ENCODE data around the gene SPRR2F.
"Not testable (repeated sequence)": the region's sequence is repeated elsewhere in the genome, so short reads cannot be mapped to it uniquely, and the experiment has no call there.

The SPRR2F gene, protein sequence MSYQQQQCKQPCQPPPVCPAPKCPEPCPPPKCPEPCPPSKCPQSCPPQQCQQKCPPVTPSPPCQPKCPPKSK

DNA sequence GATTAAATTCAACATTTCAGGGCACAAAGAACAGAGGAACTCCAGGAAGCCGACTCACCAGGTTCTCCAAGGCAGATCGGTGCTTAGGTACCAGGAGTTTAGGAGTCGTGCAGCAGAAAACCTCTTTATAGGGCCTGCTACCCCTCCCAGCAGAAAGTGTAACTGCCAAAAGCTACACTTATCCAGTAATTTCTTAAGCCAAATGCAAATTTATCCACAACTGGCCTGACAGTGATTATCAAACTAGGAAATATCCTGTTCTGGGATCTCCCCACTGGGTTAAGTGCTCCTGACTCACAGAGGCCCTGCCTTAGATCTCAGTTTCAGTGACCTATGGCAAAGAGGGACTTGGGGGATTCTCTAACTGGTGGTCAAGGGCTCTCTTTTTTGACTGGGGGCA is at the start of gene SPRR2F:
TSS of gene SPRR2F (minus strand) at position 101 of the 400 bp plus-strand sequence. CDS start 783 bp downstream, outside the sequence.
- no peak for DNase-seq

DNA sequence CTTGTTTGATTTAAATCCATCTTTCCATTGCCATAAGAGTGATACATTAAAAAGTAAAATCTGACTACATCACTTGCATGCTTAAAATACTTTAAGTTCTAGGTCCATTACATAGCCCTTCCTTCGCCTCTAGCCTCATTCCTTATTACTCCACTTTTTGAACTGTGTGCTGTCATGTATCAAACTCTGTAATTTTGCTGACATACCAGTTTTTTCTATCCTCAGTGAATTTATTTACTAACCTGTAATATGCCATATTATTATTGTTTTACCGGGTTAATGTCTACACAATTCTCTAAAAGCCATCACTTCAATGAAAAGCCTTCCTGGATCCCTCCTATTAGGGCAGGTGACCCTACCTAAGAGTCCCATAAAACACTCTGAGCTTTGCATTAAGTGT is 42.2 kb upstream of the SPRR2F start:
- no peak for DNase-seq

DNA sequence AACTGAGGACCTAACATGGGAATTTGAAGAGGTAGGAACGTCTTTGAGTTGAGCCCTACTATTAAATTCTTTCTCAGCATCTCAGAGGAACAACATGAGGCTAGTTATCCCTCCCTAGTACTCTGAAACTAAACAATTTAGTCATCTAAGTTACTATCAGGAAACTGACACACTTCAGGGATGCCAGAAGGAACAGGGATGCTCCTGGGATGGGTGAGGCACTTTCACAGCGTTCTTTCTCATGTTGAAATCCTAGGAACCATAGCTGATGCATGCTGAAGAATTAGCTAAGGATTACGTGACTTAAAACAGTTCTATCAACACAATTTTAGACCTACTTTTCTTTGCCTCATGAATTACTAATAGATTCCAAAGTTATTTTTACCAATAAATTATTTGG is 39.2 kb upstream of the SPRR2F start:
- no peak for DNase-seq

DNA sequence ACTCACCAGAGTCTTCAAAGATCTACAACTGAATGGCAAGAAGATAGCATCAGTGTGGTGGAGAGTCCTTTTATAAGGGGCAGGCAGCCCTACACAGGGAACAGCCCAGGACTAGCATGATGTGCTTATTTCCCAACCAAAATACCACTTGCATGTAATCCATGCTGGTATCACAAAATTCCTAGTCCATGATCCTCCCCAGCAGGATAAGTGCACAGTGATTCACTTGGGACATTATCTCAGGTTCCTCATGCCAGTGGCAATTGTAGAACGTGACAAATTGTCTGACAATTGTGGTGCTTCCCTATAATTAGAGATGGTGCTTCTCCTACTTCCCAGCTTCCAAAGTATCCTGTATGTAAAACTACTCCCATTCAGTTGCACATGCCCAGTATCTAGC is 37.5 kb upstream of the SPRR2F start, which contains the start of gene SPRR2G:
TSS of gene SPRR2G (minus strand) at position 45 of the 400 bp plus-strand sequence. CDS start 780 bp downstream, outside the sequence.
- no peak for DNase-seq

DNA sequence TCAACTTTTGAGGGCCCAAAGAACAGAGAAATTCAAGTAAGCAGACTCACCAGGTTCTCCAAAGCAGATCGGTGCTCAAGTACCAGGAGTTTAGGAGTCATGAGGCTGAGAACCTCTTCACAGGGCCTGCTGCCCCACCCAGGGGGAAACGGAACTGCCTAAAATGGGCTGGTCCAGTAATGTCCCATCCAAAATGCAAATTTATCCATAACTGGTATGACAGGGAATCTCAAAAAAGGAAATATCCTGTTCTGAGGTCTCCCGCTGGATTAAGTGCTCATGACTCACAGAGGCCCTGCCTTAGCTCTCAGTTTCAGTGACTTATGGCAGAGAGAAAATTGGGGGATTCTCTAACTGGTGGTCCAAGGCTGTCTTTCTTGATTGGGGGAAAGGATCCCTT is 28.1 kb upstream of the SPRR2F start:
- DNase-seq, result no peak

DNA sequence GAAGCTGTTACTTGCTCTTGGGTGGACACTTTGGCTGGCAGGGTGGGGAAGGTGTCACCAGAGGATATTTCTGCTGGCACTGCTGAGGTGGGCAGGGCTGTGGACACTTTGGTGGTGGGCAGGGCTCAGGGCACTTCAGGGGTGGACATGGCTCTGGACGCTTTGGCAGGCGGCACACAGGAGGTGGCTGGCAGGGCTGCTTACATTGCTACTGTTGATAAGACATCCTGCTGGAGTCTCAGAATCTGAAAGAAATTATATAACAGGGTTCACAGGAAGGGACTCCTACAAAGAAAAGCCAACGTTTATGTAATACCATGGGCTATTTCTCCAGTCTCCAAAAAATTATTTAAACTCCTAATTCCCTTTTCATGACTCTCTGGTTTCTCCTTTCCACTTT is 27.2 kb upstream of the SPRR2F start:
- DNase-seq, result no peak

DNA sequence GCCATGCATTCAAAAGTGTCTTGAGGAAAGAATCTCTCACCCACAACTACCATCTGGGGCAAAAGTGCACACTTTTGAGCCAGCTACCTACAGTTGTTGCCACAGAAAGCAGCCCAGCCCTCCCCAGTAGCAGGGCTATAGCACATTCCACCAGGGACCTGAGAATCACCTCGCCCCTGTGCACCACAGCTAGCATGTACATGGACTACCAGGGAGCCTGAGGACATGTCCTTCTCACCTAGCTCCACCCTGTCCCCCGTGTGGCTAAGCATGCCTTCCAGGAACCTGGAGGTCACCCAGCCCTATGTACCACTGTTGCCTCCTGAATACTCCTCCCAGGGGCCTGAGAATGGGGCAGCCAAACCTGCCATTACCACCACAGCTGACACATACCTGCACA is 20.4 kb upstream of the SPRR2F start:
- no peak for DNase-seq

DNA sequence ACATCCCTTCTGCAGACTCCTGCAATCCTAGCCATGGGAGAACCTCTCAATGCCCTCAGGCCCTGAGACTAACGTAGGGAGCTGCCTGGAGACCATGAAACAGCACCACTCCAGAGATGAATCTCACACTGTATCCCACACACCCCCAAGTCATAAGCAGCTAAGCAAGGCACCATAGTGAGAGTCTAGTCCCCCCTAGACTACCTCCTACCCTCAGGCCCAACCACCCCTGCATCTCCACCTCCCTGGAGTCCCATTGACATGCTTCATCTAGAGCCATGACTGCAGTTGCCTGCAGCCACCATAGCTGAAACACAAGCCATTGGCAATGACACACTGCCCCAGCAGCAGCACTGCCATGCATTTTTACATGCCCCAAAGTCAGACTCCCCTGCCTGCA is 20.0 kb upstream of the SPRR2F start:
- DNase-seq, result no peak

DNA sequence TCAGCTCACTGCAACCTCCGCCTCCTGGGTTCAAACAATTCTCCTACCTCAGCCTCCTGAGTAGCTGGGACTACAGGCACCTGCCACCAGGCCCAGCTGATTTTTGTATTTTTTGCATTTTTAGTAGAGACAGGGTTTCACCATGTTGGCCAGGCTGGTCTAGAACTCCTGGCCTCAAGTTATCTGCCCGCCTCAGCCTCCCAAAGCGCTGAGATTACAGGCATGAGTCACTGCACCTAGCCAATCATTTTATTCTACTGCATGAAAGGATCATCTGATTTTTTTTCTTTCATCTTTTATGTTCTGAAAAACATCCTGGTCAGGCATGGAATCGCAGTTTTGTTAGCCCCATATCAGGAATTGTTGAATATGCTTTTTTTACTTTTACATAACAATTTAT is 15.4 kb upstream of the SPRR2F start:
- not testable (repeated sequence) for DNase-seq

DNA sequence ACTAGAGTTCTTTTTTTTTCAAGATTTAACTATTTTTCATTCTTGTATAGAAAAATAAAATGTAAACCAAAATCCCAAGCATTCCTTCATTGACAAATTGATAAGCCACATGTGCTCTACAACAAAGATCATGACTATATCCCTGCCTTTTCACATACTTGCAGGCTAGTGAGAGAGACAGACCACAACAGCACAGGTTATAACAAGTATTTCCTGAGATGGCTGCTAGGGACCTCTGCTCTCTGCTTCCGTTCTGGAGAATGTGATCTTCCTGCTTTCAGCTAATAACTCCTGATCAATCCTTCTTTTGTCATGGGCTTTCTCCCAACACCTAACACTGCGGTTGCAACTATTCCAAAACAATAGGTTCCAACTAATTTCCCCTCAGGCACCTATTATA is 14.0 kb upstream of the SPRR2F start:
- no peak for DNase-seq

DNA sequence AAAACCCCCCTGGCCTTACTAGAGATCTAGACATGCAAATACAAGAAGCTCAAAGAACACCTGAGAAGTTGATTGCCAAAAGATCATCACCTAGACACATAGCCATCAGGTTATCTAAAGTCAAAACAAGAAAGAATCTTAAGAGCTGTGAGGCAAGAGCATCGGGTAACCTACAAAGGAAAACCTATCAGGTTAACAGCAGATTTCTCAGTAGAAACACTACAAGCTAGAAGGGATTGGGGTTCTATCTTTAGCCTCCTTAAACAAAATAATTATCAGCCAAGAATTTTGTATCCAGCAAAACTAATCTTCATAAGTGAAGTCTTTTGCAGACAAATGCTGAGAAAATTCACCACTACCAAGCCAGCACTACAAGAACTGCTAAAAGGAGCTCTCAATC is 12.2 kb upstream of the SPRR2F start:
- DNase-seq, result no peak

DNA sequence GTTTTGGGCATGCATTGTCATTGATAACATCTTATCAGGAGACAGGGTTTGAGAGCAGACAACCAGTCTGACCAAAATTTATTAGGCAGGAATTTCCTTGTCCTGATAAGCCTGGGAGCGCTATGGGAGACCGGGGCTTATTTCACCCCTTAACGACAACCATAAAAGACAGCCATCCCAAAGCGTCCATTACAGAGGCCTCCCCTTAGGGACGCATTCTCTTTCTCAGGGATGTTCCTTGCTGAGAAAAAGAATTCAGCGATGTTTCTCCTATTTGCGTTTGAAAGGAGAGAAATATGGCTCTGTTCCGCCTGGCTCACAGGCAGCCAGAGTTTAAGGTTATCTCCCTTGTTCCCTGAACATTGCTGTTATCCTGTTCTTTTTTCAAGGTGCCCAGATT is 10.5 kb upstream of the SPRR2F start:
- DNase-seq, result not testable (repeated sequence)

DNA sequence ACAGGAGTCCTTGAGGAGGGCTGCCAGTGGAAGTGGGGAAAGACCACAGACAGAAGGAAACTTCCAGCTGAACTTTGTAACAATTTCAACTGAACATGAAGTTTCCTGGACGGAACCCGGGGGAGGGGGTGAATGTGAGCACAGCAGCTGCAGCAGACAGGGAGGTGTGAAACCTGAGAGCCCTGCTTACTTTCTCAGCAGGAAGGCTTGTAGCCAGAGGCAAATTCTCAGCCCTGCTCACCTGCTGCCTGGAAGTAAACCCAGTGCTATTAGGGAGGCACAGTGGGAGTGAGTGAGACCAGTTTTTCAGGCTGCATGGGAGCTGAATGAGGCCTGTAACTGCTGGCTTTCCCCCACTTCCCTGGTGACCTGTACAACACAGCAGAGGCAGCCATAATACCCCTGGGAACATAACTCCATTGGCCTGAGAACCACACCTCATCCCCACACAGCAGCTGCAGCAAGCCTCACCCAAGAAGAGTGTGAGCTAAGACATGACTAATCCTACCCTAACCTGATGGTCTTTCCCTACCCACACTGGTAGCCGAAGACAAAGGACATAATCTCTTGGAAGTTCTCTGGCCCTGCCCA is 9.6 kb upstream of the SPRR2F start:
- DNase-seq, result peak; percentile 81

DNA sequence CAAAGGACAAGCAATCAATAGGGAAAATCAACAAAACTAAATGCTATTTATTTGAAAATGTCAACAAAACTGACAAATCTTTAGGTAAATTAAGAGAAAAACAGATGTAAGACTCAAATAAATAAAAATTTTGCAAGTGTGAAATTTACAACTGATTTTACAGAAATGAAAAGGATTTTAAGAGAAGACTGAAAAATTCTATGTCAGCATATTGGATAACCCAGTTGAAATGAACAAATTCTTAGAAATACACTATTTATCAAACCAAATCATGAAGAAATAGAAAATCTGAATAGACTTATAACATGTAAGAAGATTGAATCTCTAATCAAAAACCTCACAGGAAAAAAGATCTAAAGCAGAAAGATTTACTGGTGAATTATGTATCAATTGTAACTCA is 7.6 kb upstream of the SPRR2F start:
- no peak for DNase-seq

DNA sequence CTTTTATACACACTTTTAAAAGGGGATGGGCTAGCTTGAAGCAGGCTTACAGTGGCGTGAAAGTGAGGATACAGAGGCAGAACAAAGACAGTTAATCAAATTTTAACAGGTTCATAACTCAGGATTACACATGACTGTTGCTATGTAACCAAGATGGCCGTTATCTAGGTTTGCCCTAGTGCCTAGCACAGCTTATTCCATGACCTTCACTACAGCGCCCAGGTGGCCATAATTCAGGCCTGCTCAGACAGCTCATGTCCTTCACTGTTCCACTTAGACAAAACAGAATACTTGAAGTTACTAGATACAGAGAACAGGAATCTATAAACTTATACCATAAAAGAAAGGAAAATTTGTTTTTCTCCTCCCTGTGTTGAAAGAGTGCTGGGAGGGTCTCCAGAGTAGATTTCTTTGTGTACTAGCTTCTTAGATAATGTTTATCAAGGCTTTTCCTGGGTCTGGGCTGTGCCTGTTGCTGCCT is 6.2 kb upstream of the SPRR2F start:
- DNase-seq, result no peak

DNA sequence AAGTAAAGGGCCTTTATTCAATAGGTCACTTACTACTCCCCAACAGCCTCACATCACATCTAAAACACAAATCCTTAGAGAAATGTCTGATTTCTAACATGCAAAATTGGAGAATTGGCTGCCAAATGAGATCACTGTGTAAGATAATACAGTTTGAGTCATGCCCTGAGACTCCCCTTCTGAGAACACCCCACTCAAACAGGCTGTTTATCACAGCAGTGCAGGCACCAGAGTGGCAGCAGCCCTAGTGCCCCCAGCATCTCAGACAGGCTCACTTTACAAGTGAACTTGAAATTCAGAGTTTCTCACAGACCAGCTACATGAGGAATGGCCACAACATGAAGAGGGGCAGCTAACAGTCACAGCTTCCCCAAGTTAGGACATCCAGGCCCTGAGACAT is 1.9 kb upstream of the SPRR2F start:
- DNase-seq, result not testable (repeated sequence)

DNA sequence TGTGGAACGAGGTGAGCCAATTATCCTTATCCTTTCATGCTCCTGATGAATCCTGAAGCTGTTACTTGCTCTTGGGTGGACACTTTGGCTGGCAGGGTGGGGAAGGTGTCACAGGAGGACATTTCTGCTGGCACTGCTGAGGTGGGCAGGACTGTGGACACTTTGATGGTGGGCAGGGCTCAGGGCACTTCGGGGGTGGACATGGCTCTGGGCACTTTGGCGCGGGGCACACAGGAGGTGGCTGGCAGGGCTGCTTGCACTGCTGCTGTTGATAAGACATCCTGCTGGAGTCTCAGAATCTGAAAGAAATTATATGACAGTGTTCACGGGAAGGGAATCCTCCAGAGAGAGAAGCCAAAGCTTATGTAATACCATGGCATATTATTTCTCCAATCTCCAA is 862 bp downstream of the SPRR2F start:
- DNase-seq, result not testable (repeated sequence)

DNA sequence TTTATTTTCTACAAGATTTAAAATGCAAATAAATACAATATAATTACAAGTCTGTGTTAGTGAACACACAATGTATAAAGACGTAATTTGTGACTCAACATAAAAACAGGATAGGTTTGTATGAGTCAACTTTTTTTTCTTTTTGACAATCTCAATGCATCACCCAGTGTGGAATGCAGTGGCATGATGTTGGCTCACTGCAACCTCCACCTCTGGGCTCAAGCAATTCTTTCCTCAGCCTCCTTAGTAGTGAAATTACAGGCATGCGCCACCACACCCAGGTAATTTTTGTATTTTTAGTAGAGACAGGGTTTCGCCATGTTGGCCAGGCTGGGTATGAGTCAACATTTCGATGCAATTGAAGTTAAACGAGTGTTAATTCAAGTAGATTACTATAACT is 13.1 kb downstream of the SPRR2F start:
- DNase-seq, result no peak

DNA sequence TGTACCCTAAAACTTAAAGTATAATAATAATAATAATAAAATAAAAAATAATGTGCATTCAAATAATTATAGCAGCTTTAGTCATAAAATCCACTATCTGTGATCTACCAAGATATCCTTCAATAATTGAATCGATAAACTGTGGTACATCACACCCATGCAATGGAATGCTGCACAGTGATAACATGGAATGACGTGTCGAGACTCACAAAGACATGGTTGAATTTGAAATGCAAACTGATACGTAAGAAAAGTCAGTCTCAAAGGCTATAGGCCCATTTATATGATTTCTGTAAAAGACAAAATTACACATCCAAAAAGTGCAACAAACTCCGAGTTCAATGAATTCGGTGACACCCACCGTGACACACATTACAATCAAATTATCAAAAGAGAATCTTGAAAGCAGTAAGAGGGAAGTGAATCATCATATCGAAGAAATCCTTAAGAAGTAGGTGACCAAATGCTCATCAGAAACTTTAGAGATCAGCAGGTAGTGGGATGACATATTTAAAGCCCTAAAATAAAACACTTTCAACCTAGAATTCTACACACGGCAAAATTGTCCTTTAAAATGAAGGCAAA is 13.8 kb downstream of the SPRR2F start:
- no peak for DNase-seq

DNA sequence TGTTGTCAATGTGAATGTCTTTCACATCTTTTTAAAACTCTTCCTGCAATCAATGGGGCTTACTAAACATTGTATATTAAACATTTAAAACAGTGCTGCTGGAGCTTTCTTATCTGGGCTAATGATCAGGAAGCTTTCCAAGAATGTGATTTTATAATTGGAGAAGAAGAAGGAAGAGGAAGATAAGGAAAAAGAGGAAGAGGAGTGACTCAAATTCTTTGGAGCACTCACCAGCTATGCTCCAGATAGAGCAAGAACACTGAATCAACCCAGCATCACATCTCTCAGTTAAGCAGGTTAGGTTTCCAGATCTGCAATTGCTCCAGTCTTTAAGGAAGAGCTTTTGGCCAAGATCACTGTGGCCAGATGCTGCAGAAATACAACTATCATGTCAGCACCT is 17.6 kb downstream of the SPRR2F start:
- DNase-seq, result no peak

DNA sequence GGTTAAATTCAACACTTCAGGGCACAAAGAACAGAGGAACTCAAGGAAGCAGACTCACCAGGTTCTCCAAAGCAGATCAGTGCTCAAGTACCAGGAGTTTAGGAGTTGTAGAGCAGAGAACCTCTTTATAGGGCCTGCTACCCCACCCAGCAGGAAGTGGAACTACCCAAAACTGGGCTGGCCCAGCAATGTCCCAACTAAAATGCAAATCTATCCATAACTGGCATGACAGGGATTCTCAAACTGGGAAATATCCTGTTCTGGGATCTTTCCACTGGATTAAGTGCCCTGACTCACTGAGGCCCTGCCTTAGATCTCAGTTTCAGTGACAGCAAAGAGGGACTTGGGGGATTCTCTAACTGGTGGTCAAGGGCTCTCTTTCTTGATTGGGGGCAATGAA is 18.9 kb downstream of the SPRR2F start, which contains the start of gene SPRR2E:
TSS of gene SPRR2E (minus strand) at position 101 of the 400 bp plus-strand sequence. CDS start 775 bp downstream, outside the sequence.
- DNase-seq, result no peak

DNA sequence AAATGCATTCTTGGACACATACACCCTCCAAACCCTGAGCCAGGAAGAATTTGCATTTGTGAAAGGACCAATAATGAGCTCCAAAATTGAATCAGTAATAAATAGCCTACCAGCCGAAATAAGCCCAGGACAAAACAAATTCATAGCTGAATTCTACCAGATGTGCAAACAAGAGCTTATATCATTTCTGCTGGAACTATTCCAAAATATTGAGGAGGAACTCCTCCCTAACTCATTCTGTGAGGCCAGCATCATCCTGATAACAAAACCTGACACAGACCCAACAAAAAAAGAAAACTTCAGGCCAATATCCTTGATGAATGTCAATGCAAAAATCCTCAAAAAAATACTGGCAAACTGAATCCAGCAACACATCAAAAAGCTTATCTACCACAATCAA is 25.7 kb downstream of the SPRR2F start:
- no peak for DNase-seq

DNA sequence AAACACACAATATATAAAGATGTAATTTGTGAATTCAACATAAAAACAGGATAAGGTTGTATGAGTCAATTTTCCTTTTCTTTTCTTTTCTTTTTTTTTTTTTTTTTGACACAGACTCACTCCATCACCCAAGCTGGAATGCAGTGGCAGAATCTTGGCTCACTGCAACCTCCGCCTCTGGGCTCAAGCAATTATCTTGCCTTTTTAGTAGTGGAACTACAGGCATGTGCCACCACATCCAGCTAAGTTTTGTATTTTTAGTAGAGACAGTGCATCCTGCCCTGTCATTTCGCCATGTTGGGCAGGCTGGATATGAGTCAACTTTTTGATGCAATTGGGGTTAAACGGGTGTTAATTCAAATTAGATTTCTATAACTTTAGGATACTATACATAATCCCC is 31.6 kb downstream of the SPRR2F start:
- DNase-seq, result no peak

Data from NCI-H2171 treated with DMSO at 0.1 percent for 48 hours (cell line).